ENCODE measurements around the gene ZBTB44. TPM values are rescaled to one million over a fixed set of nuclear protein-coding genes. Genes with fewer than 3 reads are reported as not detected.

The ZBTB44 gene
- total and polyA plus RNA-seq, 4 donors = 4.7 to 33.9 (median 17.0) TPM

GRCh38 chr11:130244848-130245247 lies 69.9 kb downstream of the ZBTB44 start:
- DNase-seq (ENCODE audit: low spot score) = no peak
- 97% methylated on average over 3 of the region's 3 CpGs for WGBS
- Histone ChIP-seq H3K9me3 (ENCODE audit: control insufficient read depth in 4 of 4, low read length in 3 of 4) (no peaks in the 10 kb centered on the region), H3K36me3 (ENCODE audit: control insufficient read depth in 4 of 4, insufficient read depth in 3 of 4, low read depth in 1 of 4, low read length in 3 of 4) (no peaks in the 10 kb centered on the region), H3K9ac (ENCODE audit: low read depth in 1 of 2, low read length in 2 of 2) (no peak overlapping the region), H3K4me3 (ENCODE audit: low read depth in 1 of 3, low read length in 3 of 3) (no peak overlapping the region), H3K27me3 (ENCODE audit: control insufficient read depth in 4 of 4, insufficient read depth in 4 of 4, low read length in 3 of 4) (no peaks in the 10 kb centered on the region), H3K4me1 (ENCODE audit: control insufficient read depth in 4 of 4, insufficient read depth in 4 of 4, low read length in 3 of 4) (peaks cover 0 to 22% (median 16%) of the 10 kb centered on the region in 4 donors), H3K27ac (ENCODE audit: low read depth in 1 of 2, low read length in 2 of 2) (no peak overlapping the region)
- no peak for TF ChIP-seq NR2F2 (IDR thresholded peaks at IDR 0.05)
- TF ChIP-seq ATF3 (IDR thresholded peaks at IDR 0.05) = no peak
- no peak for TF ChIP-seq JUND (IDR thresholded peaks at IDR 0.05)
- TF ChIP-seq MAX (IDR thresholded peaks at IDR 0.05) = no peak
- no peak for TF ChIP-seq HNF4G (IDR thresholded peaks at IDR 0.05)
- no peak for TF ChIP-seq GABPA (IDR thresholded peaks at IDR 0.05 in 1 of 2, conservative IDR thresholded peaks at IDR 0.05 in 1 of 2)
- no peak for TF ChIP-seq RAD21 (IDR thresholded peaks at IDR 0.05)
- TF ChIP-seq ZBTB33 (IDR thresholded peaks at IDR 0.05) = no peak
- TF ChIP-seq FOXA1 (IDR thresholded peaks at IDR 0.05) = no peak
- TF ChIP-seq REST (IDR thresholded peaks at IDR 0.05) = no peak
- no peak for TF ChIP-seq RXRA (IDR thresholded peaks at IDR 0.05)
- TF ChIP-seq EGR1 (IDR thresholded peaks at IDR 0.05; ENCODE audit: low read depth in 2 of 2) = no peak
- no peak for TF ChIP-seq FOXA2 (IDR thresholded peaks at IDR 0.05)
- TF ChIP-seq YY1 (IDR thresholded peaks at IDR 0.05) = no peak
- TF ChIP-seq CTCF (IDR thresholded peaks at IDR 0.05; ENCODE audit: low read depth, low read length, missing input control) = no peak

GRCh38 chr11:130243816-130244215 lies 70.9 kb downstream of the ZBTB44 start:
- no peak for DNase-seq (ENCODE audit: low spot score)
- Histone ChIP-seq H3K4me1 (ENCODE audit: control insufficient read depth in 4 of 4, insufficient read depth in 4 of 4, low read length in 3 of 4) (peaks cover 0 to 22% (median 16%) of the 10 kb centered on the region in 4 donors), H3K27me3 (ENCODE audit: control insufficient read depth in 4 of 4, insufficient read depth in 4 of 4, low read length in 3 of 4) (no peaks in the 10 kb centered on the region), H3K27ac (ENCODE audit: low read depth in 1 of 2, low read length in 2 of 2) (peak overlapping the region; percentile 14 to 49), H3K9ac (ENCODE audit: low read depth in 1 of 2, low read length in 2 of 2) (peak overlapping the region in 1 of 2 donors; percentile 53), H3K36me3 (ENCODE audit: control insufficient read depth in 4 of 4, insufficient read depth in 3 of 4, low read depth in 1 of 4, low read length in 3 of 4) (peaks cover 0 to 2% (median 0%) of the 10 kb centered on the region in 4 donors), H3K4me3 (ENCODE audit: low read depth in 1 of 3, low read length in 3 of 3) (peak overlapping the region in 1 of 3 donors; percentile 30), H3K9me3 (ENCODE audit: control insufficient read depth in 4 of 4, low read length in 3 of 4) (no peaks in the 10 kb centered on the region)
- 10% methylated on average over 2 of the region's 2 CpGs for WGBS
- TF ChIP-seq HNF4G (IDR thresholded peaks at IDR 0.05) (no peak), GABPA (IDR thresholded peaks at IDR 0.05 in 1 of 2, conservative IDR thresholded peaks at IDR 0.05 in 1 of 2) (no peak), HNF4A (conservative IDR thresholded peaks at IDR 0.05) (peak in 1 of 2 donors; percentile 36), FOXA2 (IDR thresholded peaks at IDR 0.05) (no peak), ATF3 (IDR thresholded peaks at IDR 0.05) (no peak), JUND (IDR thresholded peaks at IDR 0.05) (no peak), RAD21 (IDR thresholded peaks at IDR 0.05) (no peak), REST (IDR thresholded peaks at IDR 0.05) (no peak), YY1 (IDR thresholded peaks at IDR 0.05) (no peak), SP1 (IDR thresholded peaks at IDR 0.05) (peak; percentile 9)
